Body of pancreas (tissue), 4 donors: ENCODE results near the gene EPDR1. TPM values are rescaled to one million over a fixed set of nuclear protein-coding genes. Genes with fewer than 3 reads are reported as not detected.

Experiments used
- ATAC-seq: fragments of 150-250 bp; one replicate; pipeline ENCODE4 v1.9.1; 2016
- DNase-seq, 4 donors: peaks; one replicate each; pipeline ENCODE4 v3.0.0-alpha.2; 2019
- H3K27ac ChIP-seq, 4 donors: fragments of 200-600 bp; sonication (generic); 1 replicate in 3 of 4; 2 replicates in 1 of 4; pipeline versions ENCODE4 v1.5.1 to v1.6.1; 2016 to 2019; ENCODE audit warnings: mild to moderate bottlenecking in 1 of 4, mixed read lengths in 1 of 4, moderate library complexity in 1 of 4
- H3K27me3 ChIP-seq, 2 donors: fragments of 200-600 bp; sonication (generic); one replicate each; pipeline ENCODE4 v1.6.0; 2016; ENCODE audit warnings: mild to moderate bottlenecking in 1 of 2
- H3K36me3 ChIP-seq, 2 donors: fragments of 200-600 bp; sonication (generic); replicated peaks in 1 of 2; 2 replicates each; pipeline ENCODE4 v1.5.1; 2016; ENCODE audit warnings: low read depth in 2 of 2; ENCODE audit not compliant: insufficient read depth in 1 of 2
- H3K4me1 ChIP-seq: fragments of 200-600 bp; sonication (generic); one replicate; pipeline ENCODE4 v1.6.0; 2016
- H3K4me3 ChIP-seq, 2 donors: fragments of 200-600 bp; sonication (generic); 1 replicate in 1 of 2; 2 replicates in 1 of 2; pipeline ENCODE4 v1.5.1; 2016 to 2019
- H3K9me3 ChIP-seq, 3 donors: fragments of 200-600 bp; sonication (generic); 1 replicate in 2 of 3; 2 replicates in 1 of 3; pipeline ENCODE4 v1.5.1; 2016
- CTCF ChIP-seq, 7 experiments: fragments of 450-650 bp in 4 of 7; fragments of 200-600 bp in 3 of 7; sonication (generic) in 3 of 7; IDR thresholded peaks; one replicate each; pipeline ENCODE4 v1.5.1; 2016 to 2019; ENCODE audit warnings: antibody characterized with exemption in 7 of 7
- POLR2A ChIP-seq, 3 donors: fragments of 450-650 bp; IDR thresholded peaks; one replicate each; pipeline ENCODE4 v1.6.1; 2016; ENCODE audit warnings: antibody characterized with exemption in 3 of 3, mild to moderate bottlenecking in 2 of 3
- WGBS, 2 donors: methylation state at CpG; one replicate each; pipeline ENCODE4 v1.1.5; 2017; 5-methylcytosine and 5-hydroxymethylcytosine counted together
- intact Hi-C: fragments of 100-400 bp; cut with DNase I; formaldehyde crosslinking; loops from one replicate; pipeline ENCODE4 v1.15.1; 2023
- total RNA-seq, 2 donors: library from RNA; depleted of rRNA; stranded (reverse); fragments of >200 nt; gene quantifications; one replicate each; pipeline ENCODE4 v1.1.0, GENCODE V29; 2016

Gene EPDR1
- total RNA-seq, 2 donors from 2014 or later: 17.6 to 24.7 TPM

DNA sequence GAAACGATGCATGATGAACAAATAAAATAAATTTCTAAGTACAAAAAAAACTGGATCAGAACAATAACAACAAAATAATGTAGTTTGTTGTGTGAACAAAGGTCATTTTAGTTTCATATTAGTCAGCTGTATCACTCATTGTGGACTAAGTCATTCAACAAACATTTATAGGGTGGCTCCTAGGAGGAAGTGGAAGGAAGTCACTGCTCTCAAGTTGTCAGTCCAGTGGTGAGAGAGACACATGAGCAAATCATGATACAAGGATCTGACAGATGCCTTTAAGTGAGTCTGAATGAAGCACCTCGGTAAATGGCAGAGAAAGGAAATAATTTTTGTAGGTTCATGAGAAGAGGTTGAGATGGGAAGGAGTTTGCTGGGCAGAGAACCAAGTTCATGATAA, 56.8 kb downstream of the EPDR1 start:
- no peaks in the 10 kb centered on the region for H3K4me1 ChIP-seq
- no peaks in the 10 kb centered on the region for H3K27me3 ChIP-seq
- intact Hi-C loops: no loop called here
- no peak overlapping the region for H3K4me3 ChIP-seq
- 87 to 92% methylated on average over 2 of the region's 2 CpGs for whole genome bisulfite sequencing, 2 donors
- H3K27ac ChIP-seq: no peak overlapping the region
- no peak for DNase-seq
- TF ChIP-seq POLR2A (IDR thresholded peaks at IDR 0.05) (no peak), CTCF (IDR thresholded peaks at IDR 0.05) (no peak)
- ATAC-seq: no peak
- H3K36me3 ChIP-seq: no peaks in the 10 kb centered on the region
- no peaks in the 10 kb centered on the region for H3K9me3 ChIP-seq

- TF ChIP-seq POLR2A (IDR thresholded peaks at IDR 0.05): no peak
- Histone ChIP-seq H3K9me3 (no peaks in the 10 kb centered on the region), H3K4me1 (no peaks in the 10 kb centered on the region), H3K4me3 (no peak overlapping the region), H3K27ac (no peak overlapping the region), H3K27me3 (no peaks in the 10 kb centered on the region), H3K36me3 (no peaks in the 10 kb centered on the region)
- DNase-seq: no peak
- intact Hi-C loops: no loop called here
- ATAC-seq: no peak
Measured at GRCh38 chr7:37981664-37982063, 61.2 kb downstream of the EPDR1 start.

DNA sequence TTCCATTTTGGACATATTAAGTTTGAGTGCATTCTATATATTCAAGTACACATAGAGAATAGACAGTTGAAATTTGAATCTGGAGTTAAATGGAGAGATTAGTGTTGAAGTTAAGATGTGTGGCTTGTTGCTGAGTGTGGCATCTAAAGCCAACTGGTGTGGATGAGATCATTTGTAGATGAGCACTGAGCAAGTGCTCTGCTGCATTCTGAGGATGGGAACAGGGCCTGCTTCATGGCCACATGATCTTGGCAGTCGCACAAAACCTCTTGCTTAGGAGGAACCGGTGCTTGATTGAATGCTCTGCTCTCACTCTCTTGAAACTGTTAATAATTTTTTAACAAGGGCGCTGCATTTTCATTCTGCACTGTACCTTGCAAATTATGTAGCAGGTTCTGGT, 62.0 kb downstream of the EPDR1 start:
- H3K27ac ChIP-seq: no peak overlapping the region
- 71 to 80% methylated on average over 3 of the region's 3 CpGs for WGBS, 2 donors
- no peak for TF ChIP-seq POLR2A (IDR thresholded peaks at IDR 0.05)
- no peak for TF ChIP-seq CTCF (IDR thresholded peaks at IDR 0.05)
- DNase-seq (no peak), ATAC-seq (no peak)
- H3K4me1 ChIP-seq: peaks cover 2% of the 10 kb centered on the region
- intact Hi-C loops: no loop called here
- H3K27me3 ChIP-seq: no peaks in the 10 kb centered on the region
- H3K9me3 ChIP-seq: no peaks in the 10 kb centered on the region
- no peaks in the 10 kb centered on the region for H3K36me3 ChIP-seq
- no peak overlapping the region for H3K4me3 ChIP-seq

GRCh38 chr7:37984750-37985390, 64.4 kb downstream of the EPDR1 start:
- Histone ChIP-seq H3K27ac (no peak overlapping the region), H3K4me3 (no peak overlapping the region), H3K27me3 (no peaks in the 10 kb centered on the region), H3K36me3 (no peaks in the 10 kb centered on the region), H3K9me3 (no peaks in the 10 kb centered on the region), H3K4me1 (peaks cover 20% of the 10 kb centered on the region)
- intact Hi-C loops: no loop called here
- no peak for ATAC-seq
- no peak for DNase-seq
- WGBS, 2 donors: 85 to 92% methylated on average over 5 of the region's 5 CpGs
- TF ChIP-seq POLR2A (IDR thresholded peaks at IDR 0.05) (no peak), CTCF (IDR thresholded peaks at IDR 0.05) (no peak)

- TF ChIP-seq CTCF (IDR thresholded peaks at IDR 0.05) (no peak), POLR2A (IDR thresholded peaks at IDR 0.05) (no peak)
- H3K27ac ChIP-seq: no peak overlapping the region
- DNase-seq (no peak), ATAC-seq (no peak)
- H3K27me3 ChIP-seq: no peaks in the 10 kb centered on the region
- peaks cover 31% of the 10 kb centered on the region for H3K4me1 ChIP-seq
- intact Hi-C loops: no loop called here
- no peaks in the 10 kb centered on the region for H3K36me3 ChIP-seq
- WGBS, 2 donors: 76 to 83% methylated on average over 4 of the region's 4 CpGs
- H3K4me3 ChIP-seq: no peak overlapping the region
- no peaks in the 10 kb centered on the region for H3K9me3 ChIP-seq
Measured at GRCh38 chr7:37986908-37987330, 66.5 kb downstream of the EPDR1 start.
